ENCODE data around the gene RGS7. TPM values are rescaled to one million over a fixed set of nuclear protein-coding genes. Genes with fewer than 3 reads are reported as not detected.

The RGS7 gene
- total RNA-seq, 1 donor from 2014 or later: not detected

DNA sequence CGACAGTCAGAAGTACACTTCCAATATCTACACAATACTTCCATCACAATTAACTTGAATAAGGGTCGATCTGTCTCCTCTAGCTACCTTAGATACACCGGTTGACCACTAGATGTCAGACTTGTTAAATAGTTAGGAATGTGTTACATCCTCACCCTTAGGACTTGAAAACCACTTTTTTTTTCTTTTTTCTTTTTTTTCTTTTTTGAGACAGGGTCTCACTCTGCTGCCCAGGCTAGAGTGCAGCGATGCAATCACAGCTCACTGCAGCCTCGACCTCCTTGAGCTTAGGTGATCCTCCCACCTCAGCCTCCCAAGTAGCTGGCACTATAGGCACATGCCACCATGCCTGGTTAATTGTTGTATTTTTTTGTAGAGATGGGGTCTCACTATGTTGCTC lies 624.6 kb downstream of the RGS7 start:
- Histone ChIP-seq H3K36me3 (no peaks in the 10 kb centered on the region), H3K4me1 (no peaks in the 10 kb centered on the region), H3K9me3 (no peaks in the 10 kb centered on the region), H3K27me3 (no peaks in the 10 kb centered on the region), H3K4me3 (no peak overlapping the region), H3K27ac (no peak overlapping the region)
- no peak for TF ChIP-seq POLR2A (IDR thresholded peaks at IDR 0.05)
- TF ChIP-seq, protein P1, sequence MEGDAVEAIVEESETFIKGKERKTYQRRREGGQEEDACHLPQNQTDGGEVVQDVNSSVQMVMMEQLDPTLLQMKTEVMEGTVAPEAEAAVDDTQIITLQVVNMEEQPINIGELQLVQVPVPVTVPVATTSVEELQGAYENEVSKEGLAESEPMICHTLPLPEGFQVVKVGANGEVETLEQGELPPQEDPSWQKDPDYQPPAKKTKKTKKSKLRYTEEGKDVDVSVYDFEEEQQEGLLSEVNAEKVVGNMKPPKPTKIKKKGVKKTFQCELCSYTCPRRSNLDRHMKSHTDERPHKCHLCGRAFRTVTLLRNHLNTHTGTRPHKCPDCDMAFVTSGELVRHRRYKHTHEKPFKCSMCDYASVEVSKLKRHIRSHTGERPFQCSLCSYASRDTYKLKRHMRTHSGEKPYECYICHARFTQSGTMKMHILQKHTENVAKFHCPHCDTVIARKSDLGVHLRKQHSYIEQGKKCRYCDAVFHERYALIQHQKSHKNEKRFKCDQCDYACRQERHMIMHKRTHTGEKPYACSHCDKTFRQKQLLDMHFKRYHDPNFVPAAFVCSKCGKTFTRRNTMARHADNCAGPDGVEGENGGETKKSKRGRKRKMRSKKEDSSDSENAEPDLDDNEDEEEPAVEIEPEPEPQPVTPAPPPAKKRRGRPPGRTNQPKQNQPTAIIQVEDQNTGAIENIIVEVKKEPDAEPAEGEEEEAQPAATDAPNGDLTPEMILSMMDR (IDR thresholded peaks at IDR 0.05): no peak
- no peak for TF ChIP-seq POLR2AphosphoS5 (IDR thresholded peaks at IDR 0.05; ENCODE audit: insufficient read depth in 1 of 2, low read depth in 1 of 2)
- intact Hi-C loops (cut with DNase I): no loop called here
- DNase-seq (ENCODE audit: extremely low spot score in 2 of 2): no peak

MicroRNA genes within 50 kb of the gene (microRNA counts, 767-probe panel; counts per million panel counts)
- microRNA hsa-miR-3123: 238 to 261 counts per million in 2 donors

Small RNA genes within 50 kb of the gene (microRNA-seq; reads per million reads assigned to microRNA genes)
- gene MIR3123 (ENCODE audit: borderline number of aligned reads, borderline replicate concordance): not detected

Small RNA genes within 50 kb of the gene (small RNA-seq; reads per million reads assigned to genes)
- gene MIR3123: not detected

Other genes with a start within 250 kb of the RGS7 start
- 33.6 TPM for gene FH, start 162.6 kb upstream of the RGS7 start, total RNA-seq
- gene KMO, start 175.2 kb upstream of the RGS7 start, total RNA-seq: 4.7 TPM

All from vagina (tissue), 2 donors.